AG04450 (cell line): ENCODE results near the gene SOS1. TPM values are rescaled to one million over a fixed set of nuclear protein-coding genes. Genes with fewer than 3 reads are reported as not detected.
A peak's percentile ranks its signal among the peaks of the same experiment; 100 is the strongest.

Experiments
- CTCF ChIA-PET: fragments of 300-600, 350-600 bp; formaldehyde crosslinking; extraction: SDS; loops from one replicate; lab custom pipeline; 2022; ENCODE audit warnings: antibody characterized with exemption, inconsistent platforms; lab: Charles Lee
- POLR2A ChIA-PET: fragments of 350-600 bp; formaldehyde crosslinking; extraction: SDS; loops from one replicate; lab custom pipeline; 2021; ENCODE audit warnings: antibody characterized with exemption, inconsistent platforms; lab: Yijun Ruan, JAX
- DNase-seq: peaks from one replicate; pipeline ENCODE4 v3.0.0-alpha.2; 2011; ENCODE audit warnings: low read depth, low spot score
- H3K27ac ChIP-seq: one replicate; pipeline ENCODE4 v1.5.1; 2012; ENCODE audit warnings: low read depth, low read length, control low read depth
- H3K27me3 ChIP-seq: one replicate; pipeline ENCODE4 v1.6.0; 2012; ENCODE audit warnings: low read length; ENCODE audit not compliant: control insufficient read depth, insufficient read depth
- H3K4me3 ChIP-seq: 2 replicates; pipeline ENCODE4 v1.5.1; 2011; ENCODE audit warnings: mild to moderate bottlenecking, low read depth, low read length, control low read depth
- H3K9me3 ChIP-seq: 2 replicates; pipeline ENCODE4 v1.5.1; 2012; ENCODE audit warnings: low read length; ENCODE audit not compliant: control insufficient read depth, insufficient read depth
- polyA plus RNA-seq: library from polyadenylated mRNA; depleted of rRNA; stranded (reverse); fragments of >200 nt; gene quantifications from 2 replicates; pipeline ENCODE4 v1.2.3, GENCODE V29; 2011
- TF ChIP-seq, protein P1 (sequence below): IDR thresholded peaks from 2 replicates; pipeline ENCODE4 v1.5.1; 2011; ENCODE audit warnings: low read depth, low read length, control low read depth, inconsistent platforms

SOS1 gene
- polyA plus RNA-seq, 1 experiment: 42.2 TPM

DNA sequence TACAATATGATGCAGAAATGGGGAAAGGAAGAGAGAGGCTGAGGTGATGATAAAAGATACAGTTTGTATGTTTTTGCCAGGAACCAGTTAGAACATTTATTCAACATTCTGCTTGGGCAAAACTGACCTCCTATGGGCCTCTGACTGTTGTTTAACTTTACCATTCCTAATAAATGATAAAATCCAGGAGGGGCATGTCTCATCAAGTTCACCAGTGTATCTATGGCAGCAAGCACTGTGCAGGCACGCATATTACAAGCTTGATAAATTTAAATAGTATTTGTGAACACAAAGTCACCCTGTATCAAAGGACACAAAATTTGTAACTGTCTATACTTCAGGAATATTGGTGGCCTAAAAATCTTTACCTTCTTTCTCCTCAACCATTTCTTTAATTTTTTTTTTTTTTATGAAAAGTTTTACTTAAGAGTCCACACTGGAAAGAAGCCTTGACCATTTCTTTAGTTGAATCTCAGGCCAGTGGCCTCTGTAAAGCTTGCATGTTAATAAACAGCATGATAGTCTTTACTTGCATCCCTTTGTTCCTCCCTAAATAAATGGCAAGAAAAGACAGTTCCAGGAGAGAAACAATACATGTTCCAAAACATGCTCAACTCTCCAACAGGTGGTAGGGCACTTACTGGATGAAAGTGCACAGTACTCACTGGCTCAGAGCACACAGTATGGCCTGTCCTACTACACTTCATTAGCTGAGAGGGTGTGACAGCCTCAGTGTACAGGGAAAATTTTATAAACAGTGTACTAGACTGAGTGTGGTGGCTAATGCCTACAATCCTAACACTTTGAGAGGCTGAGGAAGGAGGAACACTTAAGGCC lies 52.3 kb downstream of the SOS1 start:
- ChIA-PET CTCF (interaction anchor here (1.0 to 16.7 kb wide), 3 partner anchors 10 to 159 kb away, joined by 4 to 342 read pairs (median 7); no protein-coding TSS in a partner anchor), POLR2A (interaction anchor here (0.7 to 1.0 kb wide), 2 partner anchors 52 to 503 kb away, joined by 3 read pairs; partner anchors contain the start of gene SOS1)
- H3K9me3 ChIP-seq: no peaks in the 10 kb centered on the region
- no peak overlapping the region for H3K4me3 ChIP-seq
- TF ChIP-seq, protein P1, sequence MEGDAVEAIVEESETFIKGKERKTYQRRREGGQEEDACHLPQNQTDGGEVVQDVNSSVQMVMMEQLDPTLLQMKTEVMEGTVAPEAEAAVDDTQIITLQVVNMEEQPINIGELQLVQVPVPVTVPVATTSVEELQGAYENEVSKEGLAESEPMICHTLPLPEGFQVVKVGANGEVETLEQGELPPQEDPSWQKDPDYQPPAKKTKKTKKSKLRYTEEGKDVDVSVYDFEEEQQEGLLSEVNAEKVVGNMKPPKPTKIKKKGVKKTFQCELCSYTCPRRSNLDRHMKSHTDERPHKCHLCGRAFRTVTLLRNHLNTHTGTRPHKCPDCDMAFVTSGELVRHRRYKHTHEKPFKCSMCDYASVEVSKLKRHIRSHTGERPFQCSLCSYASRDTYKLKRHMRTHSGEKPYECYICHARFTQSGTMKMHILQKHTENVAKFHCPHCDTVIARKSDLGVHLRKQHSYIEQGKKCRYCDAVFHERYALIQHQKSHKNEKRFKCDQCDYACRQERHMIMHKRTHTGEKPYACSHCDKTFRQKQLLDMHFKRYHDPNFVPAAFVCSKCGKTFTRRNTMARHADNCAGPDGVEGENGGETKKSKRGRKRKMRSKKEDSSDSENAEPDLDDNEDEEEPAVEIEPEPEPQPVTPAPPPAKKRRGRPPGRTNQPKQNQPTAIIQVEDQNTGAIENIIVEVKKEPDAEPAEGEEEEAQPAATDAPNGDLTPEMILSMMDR: no peak
- peak; percentile 7 for DNase-seq
- H3K27me3 ChIP-seq: no peaks in the 10 kb centered on the region
- peak overlapping the region; percentile 11 for H3K27ac ChIP-seq

DNA sequence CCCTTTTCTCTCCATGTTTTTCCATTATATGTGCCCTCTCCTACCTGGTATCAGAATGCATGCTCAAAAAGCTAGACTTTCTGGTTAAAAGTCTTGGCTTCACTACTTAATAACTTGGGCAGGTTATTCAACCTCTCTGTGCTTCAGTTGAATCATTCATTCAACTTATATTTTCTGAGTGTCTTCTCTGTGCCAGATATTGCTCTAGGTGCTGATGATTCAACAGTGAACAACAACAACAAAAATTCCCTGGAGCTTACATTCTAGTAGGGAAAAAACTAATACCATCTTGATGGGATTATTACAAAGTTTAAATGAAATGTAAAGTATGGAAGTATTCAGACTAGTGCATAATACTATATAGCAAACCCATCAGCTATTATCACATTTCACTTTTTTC lies 55.2 kb downstream of the SOS1 start:
- no peak for DNase-seq
- TF ChIP-seq, protein P1: no peak
- Histone ChIP-seq H3K4me3 (no peak overlapping the region), H3K27ac (no peak overlapping the region), H3K9me3 (no peaks in the 10 kb centered on the region), H3K27me3 (no peaks in the 10 kb centered on the region)
- POLR2A ChIA-PET: interaction anchor here (1.4 kb wide), 1 partner anchor 55 kb away, joined by 4 read pairs; the partner anchor contains the start of gene SOS1
- CTCF ChIA-PET: interaction anchor here (1.1 to 16.7 kb wide), 2 partner anchors 118 to 162 kb away, joined by 3 to 342 read pairs; no protein-coding TSS in a partner anchor

DNA sequence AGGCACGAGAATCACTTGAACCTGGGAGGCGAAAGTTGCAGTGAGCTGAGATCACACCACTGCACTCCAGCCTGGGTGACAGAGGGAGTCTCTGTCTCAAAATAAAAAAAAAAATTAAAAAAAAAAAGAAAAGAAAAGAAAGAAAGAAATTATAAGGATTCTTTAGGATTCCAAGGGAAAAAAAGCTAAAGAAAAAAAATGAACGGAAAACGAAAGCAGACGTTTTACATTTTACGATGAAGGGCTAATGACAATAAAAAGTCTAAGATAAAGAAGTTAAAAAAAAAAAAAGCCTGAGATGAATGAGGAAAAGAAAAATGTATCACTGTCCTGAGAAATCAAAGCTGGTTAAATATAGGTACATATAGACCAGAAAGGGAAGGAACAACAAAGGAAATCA lies 58.5 kb downstream of the SOS1 start:
- Histone ChIP-seq H3K27ac (no peak overlapping the region), H3K9me3 (no peaks in the 10 kb centered on the region), H3K4me3 (no peak overlapping the region), H3K27me3 (no peaks in the 10 kb centered on the region)
- ChIA-PET CTCF (interaction anchor here (0.7 to 16.7 kb wide), 5 partner anchors 16 to 668 kb away, joined by 3 to 342 read pairs (median 6); no protein-coding TSS in a partner anchor), POLR2A (no interaction called here)
- TF ChIP-seq, protein P1: no peak
- no peak for DNase-seq

DNA sequence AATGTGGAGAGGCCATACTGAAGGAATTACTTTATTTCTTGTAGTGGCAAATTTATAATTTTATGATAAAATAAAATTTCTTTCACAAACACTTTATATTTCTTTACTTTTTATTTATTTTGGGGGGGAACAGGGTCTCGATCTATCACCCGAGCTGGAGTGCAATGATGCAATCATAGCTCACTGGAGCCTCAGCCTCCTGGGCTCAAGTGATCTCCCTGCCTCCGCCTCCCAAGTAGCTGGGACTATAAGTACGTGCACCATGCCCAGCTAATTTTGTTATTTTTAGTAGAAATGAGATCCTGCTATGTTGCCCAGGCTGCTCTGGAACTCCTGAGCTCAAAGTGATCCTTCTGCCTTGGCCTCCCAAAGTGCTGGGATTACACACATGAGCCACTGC lies 59.6 kb downstream of the SOS1 start:
- POLR2A ChIA-PET: no interaction called here
- H3K9me3 ChIP-seq: no peaks in the 10 kb centered on the region
- no peak for DNase-seq
- no peak overlapping the region for H3K27ac ChIP-seq
- no peaks in the 10 kb centered on the region for H3K27me3 ChIP-seq
- CTCF ChIA-PET: interaction anchor here (0.9 to 16.7 kb wide), 3 partner anchors 114 to 669 kb away, joined by 3 to 342 read pairs (median 9); no protein-coding TSS in a partner anchor
- no peak overlapping the region for H3K4me3 ChIP-seq
- TF ChIP-seq, protein P1: no peak
